ENCODE results near the gene TRIM33.
A peak's percentile ranks its signal among the peaks of the same experiment; 100 is the strongest.
"Not testable (repeated sequence)": the region's sequence is repeated elsewhere in the genome, so short reads cannot be mapped to it uniquely, and the experiment has no call there.

The TRIM33 gene

GRCh38 chr1:114510274-114511031 is 550 bp downstream of the TRIM33 start:
- peak; percentile 17 for DNase-seq (ENCODE audit: low read depth)

- DNase-seq (ENCODE audit: low read depth), result no peak
These were observed 1.3 kb downstream of the TRIM33 start for GRCh38 chr1:114509596-114510273.

GRCh38 chr1:114508386-114508898 is 2.6 kb downstream of the TRIM33 start:
- no peak for DNase-seq (ENCODE audit: low read depth)

GRCh38 chr1:114507513-114507912 is 3.5 kb downstream of the TRIM33 start:
- no peak for DNase-seq (ENCODE audit: low read depth)

- DNase-seq (ENCODE audit: low read depth), result no peak
These were observed 5.8 kb downstream of the TRIM33 start for GRCh38 chr1:114505148-114505561.

GRCh38 chr1:114503916-114504422 is 7.0 kb downstream of the TRIM33 start:
- DNase-seq (ENCODE audit: low read depth), result no peak

- no peak for DNase-seq (ENCODE audit: low read depth)
These were observed 8.9 kb downstream of the TRIM33 start for GRCh38 chr1:114502080-114502479.

- no peak for DNase-seq (ENCODE audit: low read depth)
These were observed 11.5 kb downstream of the TRIM33 start for GRCh38 chr1:114499478-114499877.

- DNase-seq (ENCODE audit: low read depth), result no peak
These were observed 14.9 kb downstream of the TRIM33 start for GRCh38 chr1:114496089-114496488.

- DNase-seq (ENCODE audit: low read depth), result no peak
These were observed 15.5 kb downstream of the TRIM33 start for GRCh38 chr1:114495486-114495885.

GRCh38 chr1:114492978-114493377 is 18.0 kb downstream of the TRIM33 start:
- DNase-seq (ENCODE audit: low read depth), result no peak

- no peak for DNase-seq (ENCODE audit: low read depth)
These were observed 20.7 kb downstream of the TRIM33 start for GRCh38 chr1:114490274-114490693.

- DNase-seq (ENCODE audit: low read depth), result no peak
These were observed 22.3 kb downstream of the TRIM33 start for GRCh38 chr1:114488739-114489138.

GRCh38 chr1:114485286-114485685 is 25.7 kb downstream of the TRIM33 start:
- DNase-seq (ENCODE audit: low read depth), result no peak

GRCh38 chr1:114482585-114482984 is 28.4 kb downstream of the TRIM33 start:
- DNase-seq (ENCODE audit: low read depth), result no peak

- not testable (repeated sequence) for DNase-seq (ENCODE audit: low read depth)
These were observed 31.4 kb downstream of the TRIM33 start for GRCh38 chr1:114479636-114480035.

- DNase-seq (ENCODE audit: low read depth), result no peak
These were observed 31.9 kb downstream of the TRIM33 start for GRCh38 chr1:114479134-114479533.

GRCh38 chr1:114473796-114474195 is 37.2 kb downstream of the TRIM33 start:
- no peak for DNase-seq (ENCODE audit: low read depth)

GRCh38 chr1:114472408-114472807 is 38.6 kb downstream of the TRIM33 start:
- no peak for DNase-seq (ENCODE audit: low read depth)

GRCh38 chr1:114470681-114471080 is 40.3 kb downstream of the TRIM33 start:
- DNase-seq (ENCODE audit: low read depth), result no peak

- DNase-seq (ENCODE audit: low read depth), result no peak
These were observed 42.1 kb downstream of the TRIM33 start for GRCh38 chr1:114468710-114469468.

- DNase-seq (ENCODE audit: low read depth), result no peak
These were observed 43.0 kb downstream of the TRIM33 start for GRCh38 chr1:114468047-114468446.
